Measurements from ENCODE around the gene WT1.
"Not testable (repeated sequence)": the region's sequence is repeated elsewhere in the genome, so short reads cannot be mapped to it uniquely, and the experiment has no call there.

The WT1 gene

DNA sequence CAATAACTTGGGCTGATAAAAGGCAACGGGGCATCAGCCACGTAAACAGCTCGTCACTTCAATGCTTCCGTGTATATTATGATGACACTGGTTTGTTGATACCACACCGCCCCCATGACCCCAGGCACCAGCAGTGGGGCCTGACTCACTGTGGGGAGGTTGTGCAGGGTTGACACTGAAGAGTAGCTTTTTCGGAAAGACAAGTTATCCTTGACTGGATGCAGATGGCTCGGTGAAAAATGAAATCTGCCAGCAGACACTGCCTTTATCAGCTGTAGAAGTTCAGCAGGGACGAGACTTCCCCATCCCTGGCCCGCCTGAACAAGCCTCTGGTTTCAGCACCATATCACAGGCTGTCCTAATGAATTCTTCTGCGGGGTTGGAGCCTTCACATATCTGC, 55.6 kb downstream of the WT1 start:
- DNase-seq (ENCODE audit: low read depth) = no peak
- in situ Hi-C loops (cut with HindIII; ENCODE audit: low sequenced_read_pairs) = no loop called here
- TF ChIP-seq, protein P1, sequence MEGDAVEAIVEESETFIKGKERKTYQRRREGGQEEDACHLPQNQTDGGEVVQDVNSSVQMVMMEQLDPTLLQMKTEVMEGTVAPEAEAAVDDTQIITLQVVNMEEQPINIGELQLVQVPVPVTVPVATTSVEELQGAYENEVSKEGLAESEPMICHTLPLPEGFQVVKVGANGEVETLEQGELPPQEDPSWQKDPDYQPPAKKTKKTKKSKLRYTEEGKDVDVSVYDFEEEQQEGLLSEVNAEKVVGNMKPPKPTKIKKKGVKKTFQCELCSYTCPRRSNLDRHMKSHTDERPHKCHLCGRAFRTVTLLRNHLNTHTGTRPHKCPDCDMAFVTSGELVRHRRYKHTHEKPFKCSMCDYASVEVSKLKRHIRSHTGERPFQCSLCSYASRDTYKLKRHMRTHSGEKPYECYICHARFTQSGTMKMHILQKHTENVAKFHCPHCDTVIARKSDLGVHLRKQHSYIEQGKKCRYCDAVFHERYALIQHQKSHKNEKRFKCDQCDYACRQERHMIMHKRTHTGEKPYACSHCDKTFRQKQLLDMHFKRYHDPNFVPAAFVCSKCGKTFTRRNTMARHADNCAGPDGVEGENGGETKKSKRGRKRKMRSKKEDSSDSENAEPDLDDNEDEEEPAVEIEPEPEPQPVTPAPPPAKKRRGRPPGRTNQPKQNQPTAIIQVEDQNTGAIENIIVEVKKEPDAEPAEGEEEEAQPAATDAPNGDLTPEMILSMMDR (IDR thresholded peaks at IDR 0.05; ENCODE audit: low read depth, low read length, missing control alignments) = no peak

GRCh38 chr11:32375826-32376225, 59.5 kb downstream of the WT1 start:
- in situ Hi-C loops (cut with HindIII; ENCODE audit: low sequenced_read_pairs) = no loop called here

More for the DNA sequence above, 55.6 kb downstream of the WT1 start:
- no peak overlapping the region for H3K4me3 ChIP-seq (ENCODE audit: low read depth, low read length)

GRCh38 chr11:32374261-32374711, 61.1 kb downstream of the WT1 start:
- in situ Hi-C loops (cut with HindIII; ENCODE audit: low sequenced_read_pairs) = no loop called here
- DNase-seq (ENCODE audit: low read depth) = no peak
- H3K4me3 ChIP-seq (ENCODE audit: low read depth, low read length) = no peak overlapping the region
- TF ChIP-seq, protein P1 (IDR thresholded peaks at IDR 0.05; ENCODE audit: low read depth, low read length, missing control alignments) = peak; percentile 44

More at GRCh38 chr11:32375826-32376225, 59.5 kb downstream of the WT1 start:
- DNase-seq (ENCODE audit: low read depth) = no peak
- H3K4me3 ChIP-seq (ENCODE audit: low read depth, low read length) = no peak overlapping the region
- TF ChIP-seq, protein P1 (IDR thresholded peaks at IDR 0.05; ENCODE audit: low read depth, low read length, missing control alignments) = no peak

DNA sequence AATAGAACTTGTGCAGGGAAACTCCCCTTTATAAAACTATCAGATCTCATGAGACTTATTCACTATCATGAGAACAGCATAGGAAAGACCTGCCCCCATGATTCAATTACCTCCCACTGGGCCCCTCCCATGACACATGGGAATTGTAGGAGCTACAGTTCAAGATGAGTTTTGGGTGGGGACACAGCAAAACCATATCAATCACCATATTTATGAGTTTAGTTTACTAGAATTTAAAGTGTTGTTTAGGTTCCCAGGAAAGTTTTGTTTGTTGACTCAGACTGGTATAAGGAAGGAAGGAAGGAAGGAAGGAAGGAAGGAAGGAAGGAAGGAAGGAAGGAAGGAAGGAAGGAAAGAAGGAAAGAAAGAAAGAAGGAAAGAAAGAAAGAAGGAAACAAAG, 65.4 kb downstream of the WT1 start:
- H3K4me3 ChIP-seq (ENCODE audit: low read depth, low read length); in situ Hi-C loops (cut with HindIII; ENCODE audit: low sequenced_read_pairs); DNase-seq (ENCODE audit: low read depth): not testable (repeated sequence)

DNA sequence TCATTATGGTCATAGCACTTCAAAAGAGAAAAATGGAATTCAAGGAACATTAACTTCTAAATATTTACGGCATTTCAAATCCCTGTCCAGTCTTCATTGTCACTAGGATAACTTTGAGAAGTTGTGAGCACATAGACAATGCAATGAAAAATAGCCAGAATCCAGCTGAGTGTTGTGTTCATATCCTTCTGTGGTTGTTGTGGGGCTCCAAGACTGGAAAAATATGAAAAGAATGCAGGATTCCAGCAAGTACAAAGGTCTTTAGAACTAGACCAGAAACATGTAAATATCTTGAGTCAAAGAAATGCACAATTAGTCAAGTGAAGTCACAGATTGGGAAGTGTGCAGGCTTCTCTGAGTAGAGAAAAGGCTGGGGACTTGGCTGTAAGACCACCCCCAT, 68.7 kb downstream of the WT1 start:
- no peak overlapping the region for H3K4me3 ChIP-seq (ENCODE audit: low read depth, low read length)
- in situ Hi-C loops (cut with HindIII; ENCODE audit: low sequenced_read_pairs) = no loop called here
- TF ChIP-seq, protein P1 (IDR thresholded peaks at IDR 0.05; ENCODE audit: low read depth, low read length, missing control alignments) = no peak
- DNase-seq (ENCODE audit: low read depth) = peak; percentile 71

DNA sequence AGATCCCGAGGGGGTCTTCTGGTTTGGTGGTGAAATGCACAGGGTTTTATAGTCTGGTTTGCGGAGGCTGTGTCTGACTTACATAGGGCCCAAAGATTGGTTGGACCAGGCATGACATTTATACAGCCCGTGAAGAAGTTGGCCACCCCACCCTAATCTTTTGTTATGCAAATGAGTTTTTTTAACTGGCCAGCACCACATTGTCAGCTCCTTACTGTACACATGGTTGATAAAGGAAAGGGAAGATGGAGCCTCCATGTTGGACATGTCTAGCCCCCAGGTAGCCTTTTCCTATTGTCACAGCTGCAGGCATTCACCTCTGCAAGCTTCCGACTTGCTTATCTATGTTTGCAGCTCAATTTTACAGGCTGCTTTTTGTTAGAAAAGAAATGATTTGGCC, 70.1 kb downstream of the WT1 start:
- TF ChIP-seq, protein P1 (IDR thresholded peaks at IDR 0.05; ENCODE audit: low read depth, low read length, missing control alignments) = no peak
- no peak overlapping the region for H3K4me3 ChIP-seq (ENCODE audit: low read depth, low read length)
- DNase-seq (ENCODE audit: low read depth) = no peak
- in situ Hi-C loops (cut with HindIII; ENCODE audit: low sequenced_read_pairs) = no loop called here

- TF ChIP-seq, protein P1 (IDR thresholded peaks at IDR 0.05; ENCODE audit: low read depth, low read length, missing control alignments) = no peak
- in situ Hi-C loops (cut with HindIII; ENCODE audit: low sequenced_read_pairs) = no loop called here
- DNase-seq (ENCODE audit: low read depth) = no peak
- H3K4me3 ChIP-seq (ENCODE audit: low read depth, low read length) = no peak overlapping the region
These were observed 76.6 kb downstream of the WT1 start for GRCh38 chr11:32358729-32359128.

Data from astrocyte of the cerebellum (primary cell).